ENCODE data around the gene DNM3.

DNA sequence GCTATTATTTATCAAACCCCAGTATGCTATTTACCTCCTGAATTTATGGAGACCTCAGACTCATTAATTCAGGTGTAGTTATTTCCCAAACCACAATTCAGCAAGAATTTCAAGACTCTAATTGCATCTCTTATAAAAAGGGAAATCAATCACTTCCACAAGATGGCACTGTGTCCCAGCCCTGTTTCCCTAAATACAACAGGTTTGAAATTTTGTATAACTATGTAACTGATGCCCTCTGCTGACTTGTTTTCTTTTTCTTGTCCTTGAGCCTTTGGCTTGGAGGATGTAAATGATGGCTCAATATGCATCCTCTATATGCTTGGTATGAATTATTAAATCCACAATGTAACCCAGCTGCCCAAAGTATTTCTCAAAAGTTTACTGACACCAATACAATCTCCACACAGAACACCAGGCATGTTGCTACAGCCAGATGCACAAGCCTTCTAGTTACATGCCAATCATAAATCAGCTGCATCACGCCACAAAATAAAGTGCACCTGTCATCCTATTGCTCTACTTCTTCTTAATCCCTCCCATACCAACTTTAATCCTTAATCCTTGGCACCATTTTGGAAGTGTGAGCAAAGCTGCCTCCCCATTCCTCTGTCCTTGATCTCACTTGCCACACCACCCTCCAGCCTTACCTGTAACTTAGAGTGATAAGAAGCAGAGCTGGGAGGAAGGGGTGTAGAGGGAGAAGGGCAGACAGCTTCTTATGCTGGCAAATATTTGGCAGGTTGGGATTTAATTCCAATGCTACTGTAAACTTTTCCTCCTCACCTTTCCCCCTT lies 588.2 kb downstream of the DNM3 start:
- TF ChIP-seq EZH2 (IDR thresholded peaks at IDR 0.05) (no peak), POLR2AphosphoS5 (IDR thresholded peaks at IDR 0.05; ENCODE audit: borderline replicate concordance, low read depth, low read length) (no peak), FOXP2 (optimal IDR thresholded peaks at IDR 0.05; ENCODE audit: control extremely low read depth, extremely low read length, insufficient read depth) (no peak)

All from SK-N-MC (cell line).